ENCODE results near the gene JDP2. TPM values are rescaled to one million over a fixed set of nuclear protein-coding genes. Genes with fewer than 3 reads are reported as not detected.

JDP2 gene
- total RNA-seq, 1 donor, result 55.6 TPM

- H3K4me3 ChIP-seq (ENCODE audit: low read length), result peak overlapping the region; percentile 32
- no peaks in the 10 kb centered on the region for H3K27me3 ChIP-seq (ENCODE audit: insufficient read depth, low read length)
- peaks cover 11% of the 10 kb centered on the region for H3K9me3 ChIP-seq (ENCODE audit: low read depth, low read length)
- peaks cover 30% of the 10 kb centered on the region for H3K4me1 ChIP-seq (ENCODE audit: insufficient read depth, low read length)
These were observed 87.1 kb downstream of the JDP2 start for GRCh38 chr14:75514673-75515628.

GRCh38 chr14:75515629-75515996, 87.8 kb downstream of the JDP2 start:
- Histone ChIP-seq H3K4me1 (ENCODE audit: insufficient read depth, low read length) (peaks cover 30% of the 10 kb centered on the region), H3K4me3 (ENCODE audit: low read length) (peak overlapping the region; percentile 32), H3K27me3 (ENCODE audit: insufficient read depth, low read length) (no peaks in the 10 kb centered on the region), H3K9me3 (ENCODE audit: low read depth, low read length) (peaks cover 11% of the 10 kb centered on the region)

- no peaks in the 10 kb centered on the region for H3K27me3 ChIP-seq (ENCODE audit: insufficient read depth, low read length)
- no peaks in the 10 kb centered on the region for H3K9me3 ChIP-seq (ENCODE audit: low read depth, low read length)
- H3K4me3 ChIP-seq (ENCODE audit: low read length), result no peak overlapping the region
- peaks cover 52% of the 10 kb centered on the region for H3K4me1 ChIP-seq (ENCODE audit: insufficient read depth, low read length)
These were observed 90.8 kb downstream of the JDP2 start for GRCh38 chr14:75518625-75519024.

- no peak overlapping the region for H3K4me3 ChIP-seq (ENCODE audit: low read length)
- H3K4me1 ChIP-seq (ENCODE audit: insufficient read depth, low read length), result peaks cover 53% of the 10 kb centered on the region
- no peaks in the 10 kb centered on the region for H3K27me3 ChIP-seq (ENCODE audit: insufficient read depth, low read length)
- no peaks in the 10 kb centered on the region for H3K9me3 ChIP-seq (ENCODE audit: low read depth, low read length)
These were observed 91.6 kb downstream of the JDP2 start for GRCh38 chr14:75519394-75519793.

- no peak overlapping the region for H3K4me3 ChIP-seq (ENCODE audit: low read length)
- H3K9me3 ChIP-seq (ENCODE audit: low read depth, low read length), result no peaks in the 10 kb centered on the region
- peaks cover 53% of the 10 kb centered on the region for H3K4me1 ChIP-seq (ENCODE audit: insufficient read depth, low read length)
- no peaks in the 10 kb centered on the region for H3K27me3 ChIP-seq (ENCODE audit: insufficient read depth, low read length)
These were observed 92.3 kb downstream of the JDP2 start for GRCh38 chr14:75519826-75520728.

- Histone ChIP-seq H3K4me1 (ENCODE audit: insufficient read depth, low read length) (peaks cover 52% of the 10 kb centered on the region), H3K27me3 (ENCODE audit: insufficient read depth, low read length) (no peaks in the 10 kb centered on the region), H3K9me3 (ENCODE audit: low read depth, low read length) (no peaks in the 10 kb centered on the region), H3K4me3 (ENCODE audit: low read length) (no peak overlapping the region)
These were observed 93.0 kb downstream of the JDP2 start for GRCh38 chr14:75520852-75521251.

GRCh38 chr14:75521415-75522199, 93.8 kb downstream of the JDP2 start:
- peaks cover 52% of the 10 kb centered on the region for H3K4me1 ChIP-seq (ENCODE audit: insufficient read depth, low read length)
- H3K27me3 ChIP-seq (ENCODE audit: insufficient read depth, low read length), result no peaks in the 10 kb centered on the region
- no peaks in the 10 kb centered on the region for H3K9me3 ChIP-seq (ENCODE audit: low read depth, low read length)
- peak overlapping the region; percentile 48 for H3K4me3 ChIP-seq (ENCODE audit: low read length)

GRCh38 chr14:75522224-75522982, 94.6 kb downstream of the JDP2 start, which contains the start of gene BATF:
Gene BATF (plus strand): TSS chr14:75522469. CDS start chr14:75522683, 214 bp downstream.
- H3K4me3 ChIP-seq (ENCODE audit: low read length), result peak within 1 kb of the TSS; percentile 48
- no peaks in the 10 kb centered on the region for H3K27me3 ChIP-seq (ENCODE audit: insufficient read depth, low read length)
- H3K9me3 ChIP-seq (ENCODE audit: low read depth, low read length), result no peaks in the 10 kb centered on the region
- H3K4me1 ChIP-seq (ENCODE audit: insufficient read depth, low read length), result peaks cover 54% of the 10 kb centered on the region

GRCh38 chr14:75522983-75523318, 95.1 kb downstream of the JDP2 start:
- Histone ChIP-seq H3K27me3 (ENCODE audit: insufficient read depth, low read length) (no peaks in the 10 kb centered on the region), H3K4me1 (ENCODE audit: insufficient read depth, low read length) (peaks cover 60% of the 10 kb centered on the region), H3K9me3 (ENCODE audit: low read depth, low read length) (no peaks in the 10 kb centered on the region), H3K4me3 (ENCODE audit: low read length) (peak overlapping the region; percentile 48)

Other genes starting within 250 kb of the JDP2 start
- 2,138 TPM for gene FOS, start 149.2 kb upstream of the JDP2 start, total RNA-seq
- gene BATF, start 94.4 kb downstream of the JDP2 start, total RNA-seq, result 7.7 TPM
- 5.8 TPM for gene FLVCR2, start 150.6 kb downstream of the JDP2 start, total RNA-seq
- gene ERG28, start 232.9 kb downstream of the JDP2 start, total RNA-seq, result 3.8 TPM
- 10.6 TPM for gene TTLL5, start 233.2 kb downstream of the JDP2 start, total RNA-seq

Measured in mononuclear cell (primary cell).